CD4-positive, alpha-beta memory T cell (primary cell): ENCODE data around the gene DDX43. TPM values are rescaled to one million over a fixed set of nuclear protein-coding genes. Genes with fewer than 3 reads are reported as not detected.

Source experiments
- CTCF ChIA-PET: fragments of 350-600 bp; sonication (Branson Sonifier 250); formaldehyde crosslinking; loops from one replicate; lab custom pipeline; 2021; ENCODE audit warnings: inconsistent platforms; ENCODE audit not compliant: partially characterized antibody; lab: Charles Lee
- POLR2A ChIA-PET: fragments of 350-600 bp; sonication (Branson Sonifier 250); formaldehyde crosslinking; loops from one replicate; lab custom pipeline; 2021; ENCODE audit not compliant: partially characterized antibody; lab: Charles Lee
- DNase-seq, 5 donors: peaks; one replicate each; pipeline versions ENCODE4 v3.0.0 to v3.0.0-alpha.2; 2020 to 2022; ENCODE audit warnings: mixed read lengths in 1 of 5
- H3K27ac ChIP-seq: one replicate; pipeline ENCODE4 v1.7.0; 2013; ENCODE audit warnings: low read depth, low read length
- H3K27me3 ChIP-seq: 2 replicates; pipeline ENCODE4 v1.7.0; 2013; ENCODE audit warnings: mild to moderate bottlenecking, low read length, moderate library complexity; ENCODE audit not compliant: insufficient read depth
- H3K36me3 ChIP-seq: 2 replicates; pipeline ENCODE4 v1.7.0; 2013; ENCODE audit warnings: mild to moderate bottlenecking, low read length, moderate library complexity; ENCODE audit not compliant: insufficient read depth
- H3K4me1 ChIP-seq: 2 replicates; pipeline ENCODE4 v1.7.0; 2013; ENCODE audit warnings: mild to moderate bottlenecking, low read length, moderate library complexity; ENCODE audit not compliant: insufficient read depth
- H3K4me3 ChIP-seq, 2 donors: one replicate each; pipeline ENCODE4 v1.7.0; 2013; ENCODE audit warnings: low read length in 2 of 2, mild to moderate bottlenecking in 1 of 2
- H3K9me3 ChIP-seq, 2 donors: one replicate each; pipeline ENCODE4 v1.7.0; 2013; ENCODE audit warnings: low read length in 2 of 2, control low read depth in 1 of 2; ENCODE audit not compliant: control insufficient read depth in 1 of 2
- H3K27ac Mint-ChIP-seq, 7 donors: one replicate each; pipeline ENCODE4 v1.8.0; 2020 to 2021; ENCODE audit warnings: mixed read lengths in 7 of 7, mild to moderate bottlenecking in 6 of 7, inconsistent platforms in 3 of 7, moderate library complexity in 3 of 7
- H3K27me3 Mint-ChIP-seq, 2 donors: one replicate each; pipeline ENCODE4 v1.8.0; 2020 to 2021; ENCODE audit warnings: mixed read lengths in 2 of 2
- H3K36me3 Mint-ChIP-seq, 2 donors: one replicate each; pipeline ENCODE4 v1.8.0; 2020 to 2021; ENCODE audit warnings: mixed read lengths in 2 of 2, inconsistent platforms in 1 of 2, mild to moderate bottlenecking in 1 of 2
- H3K4me1 Mint-ChIP-seq, 4 donors: one replicate each; pipeline ENCODE4 v1.8.0; 2020 to 2021; ENCODE audit warnings: mixed read lengths in 4 of 4, mild to moderate bottlenecking in 1 of 4
- H3K4me3 Mint-ChIP-seq, 8 donors: one replicate each; pipeline ENCODE4 v1.8.0; 2020 to 2021; ENCODE audit warnings: mixed read lengths in 8 of 8, mild to moderate bottlenecking in 7 of 8, moderate library complexity in 6 of 8, inconsistent platforms in 3 of 8
- H3K9me3 Mint-ChIP-seq, 8 donors: one replicate each; pipeline ENCODE4 v1.8.0; 2020 to 2021; ENCODE audit warnings: mixed read lengths in 8 of 8, mild to moderate bottlenecking in 5 of 8, inconsistent platforms in 3 of 8, moderate library complexity in 1 of 8
- intact Hi-C: fragments of 100-400 bp; cut with micrococcal nuclease; formaldehyde crosslinking; loops from one replicate; pipeline ENCODE4 v1.15.1; 2023
- polyA plus RNA-seq, 2 donors: library from polyadenylated mRNA; unstranded; fragments of 300-500 nt; fragmentation: Illumina TruSeq; gene quantifications; one replicate each; pipeline ENCODE4 v1.2.3, GENCODE V29; 2021
- total RNA-seq, 2 experiments: library from RNA; stranded (reverse); gene quantifications; one replicate each; pipeline ENCODE4 v1.2.3, GENCODE V29; 2021

Gene DDX43
- total and polyA plus RNA-seq, 4 experiments from 2014 or later = 0.49 to 1.9 (median 0.76) TPM

DNA sequence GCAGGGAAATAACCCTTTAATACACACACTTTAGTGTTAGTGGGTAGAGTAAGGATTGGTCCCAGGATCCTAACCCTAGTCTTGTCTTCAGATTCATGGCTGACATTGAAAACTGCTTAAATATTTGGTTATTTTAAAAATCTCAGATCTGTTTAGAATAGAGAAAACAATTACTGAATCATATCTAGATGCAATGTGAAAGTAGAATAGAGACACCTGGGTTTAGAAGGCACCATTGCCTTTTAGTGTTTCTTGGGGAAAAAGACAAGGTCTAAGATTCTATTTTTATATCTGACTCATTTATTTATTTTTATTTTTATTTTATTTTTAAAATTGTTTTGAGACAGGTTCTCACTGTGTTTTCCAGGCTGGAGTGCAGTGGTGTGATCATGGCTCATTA, 6.0 kb downstream of the DDX43 start:
- CTCF ChIA-PET = no interaction called here

DNA sequence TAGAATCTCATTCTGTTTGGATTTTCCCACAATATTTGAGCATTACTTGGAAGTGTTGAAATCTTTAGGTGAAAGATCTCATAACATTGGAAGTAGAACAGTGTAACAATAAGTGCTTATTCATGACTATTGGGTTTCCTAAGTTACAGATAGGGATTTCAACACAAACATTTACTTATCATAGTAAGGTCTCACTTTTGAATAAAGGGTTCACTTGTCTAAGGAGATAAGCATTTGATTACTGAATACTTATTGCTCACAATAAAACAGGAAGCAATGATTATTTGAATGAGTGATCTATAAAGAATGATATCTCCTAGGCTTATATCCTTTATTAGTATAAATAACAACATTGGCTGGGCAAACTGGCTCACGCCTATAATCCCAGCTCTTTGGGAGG, 14.8 kb downstream of the DDX43 start:
- ChIA-PET POLR2A (no interaction called here), CTCF (no interaction called here)
- Histone ChIP-seq H3K4me3 (no peak overlapping the region), H3K36me3 (no peaks in the 10 kb centered on the region), H3K4me1 (no peaks in the 10 kb centered on the region), H3K27ac (no peak overlapping the region), H3K27me3 (no peaks in the 10 kb centered on the region), H3K9me3 (no peaks in the 10 kb centered on the region)
- Mint-ChIP-seq H3K9me3 (no peaks in the 10 kb centered on the region), H3K4me3 (no peak overlapping the region), H3K27me3 (no peaks in the 10 kb centered on the region), H3K4me1 (peaks cover 0 to 2% (median 0%) of the 10 kb centered on the region in 4 donors), H3K27ac (no peak overlapping the region), H3K36me3 (peaks cover 0 to 4% of the 10 kb centered on the region in 2 donors)
- intact Hi-C loops = no loop called here
- DNase-seq = no peak

More for the DNA sequence above, 6.0 kb downstream of the DDX43 start:
- Histone ChIP-seq H3K4me3 (no peak overlapping the region), H3K4me1 (no peaks in the 10 kb centered on the region), H3K36me3 (no peaks in the 10 kb centered on the region), H3K27ac (no peak overlapping the region), H3K27me3 (no peaks in the 10 kb centered on the region), H3K9me3 (no peaks in the 10 kb centered on the region)
- Mint-ChIP-seq H3K9me3 (no peaks in the 10 kb centered on the region), H3K4me3 (no peak overlapping the region), H3K27me3 (no peaks in the 10 kb centered on the region), H3K27ac (no peak overlapping the region), H3K4me1 (peaks cover 0 to 3% (median 2%) of the 10 kb centered on the region in 4 donors), H3K36me3 (no peaks in the 10 kb centered on the region)
- DNase-seq = no peak
- intact Hi-C loops = no loop called here
- POLR2A ChIA-PET = no interaction called here

DNA sequence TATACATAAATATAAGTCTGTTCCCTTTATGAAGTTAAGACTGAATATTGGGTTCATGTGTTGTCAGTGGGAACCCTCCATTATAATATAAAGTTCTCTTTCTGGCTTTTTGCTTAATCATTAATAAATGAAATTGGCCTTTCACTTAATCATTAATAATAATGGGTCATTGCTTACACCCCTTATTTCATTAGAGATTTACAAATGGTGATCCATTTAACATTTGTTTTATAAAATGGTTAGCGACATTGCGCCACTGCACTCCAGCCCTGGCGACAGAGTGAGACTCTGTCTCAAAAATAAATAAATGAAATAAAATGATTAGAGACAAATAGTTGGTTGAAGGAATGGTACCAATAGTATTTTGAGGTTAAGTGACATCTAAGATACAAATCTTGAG, 18.5 kb downstream of the DDX43 start:
- no peaks in the 10 kb centered on the region for H3K9me3 Mint-ChIP-seq
- H3K4me3 Mint-ChIP-seq = no peak overlapping the region
- Histone ChIP-seq H3K27me3 (no peaks in the 10 kb centered on the region), H3K27ac (no peak overlapping the region), H3K4me3 (no peak overlapping the region), H3K4me1 (peaks cover 2% of the 10 kb centered on the region), H3K9me3 (no peaks in the 10 kb centered on the region), H3K36me3 (no peaks in the 10 kb centered on the region)
- no peak overlapping the region for H3K27ac Mint-ChIP-seq
- DNase-seq = no peak
- H3K27me3 Mint-ChIP-seq = no peaks in the 10 kb centered on the region
- intact Hi-C loops = no loop called here
- ChIA-PET POLR2A (no interaction called here), CTCF (no interaction called here)
- H3K4me1 Mint-ChIP-seq = peaks cover 2 to 6% (median 4%) of the 10 kb centered on the region in 4 donors
- peaks cover 4 to 14% of the 10 kb centered on the region in 2 donors for H3K36me3 Mint-ChIP-seq

DNA sequence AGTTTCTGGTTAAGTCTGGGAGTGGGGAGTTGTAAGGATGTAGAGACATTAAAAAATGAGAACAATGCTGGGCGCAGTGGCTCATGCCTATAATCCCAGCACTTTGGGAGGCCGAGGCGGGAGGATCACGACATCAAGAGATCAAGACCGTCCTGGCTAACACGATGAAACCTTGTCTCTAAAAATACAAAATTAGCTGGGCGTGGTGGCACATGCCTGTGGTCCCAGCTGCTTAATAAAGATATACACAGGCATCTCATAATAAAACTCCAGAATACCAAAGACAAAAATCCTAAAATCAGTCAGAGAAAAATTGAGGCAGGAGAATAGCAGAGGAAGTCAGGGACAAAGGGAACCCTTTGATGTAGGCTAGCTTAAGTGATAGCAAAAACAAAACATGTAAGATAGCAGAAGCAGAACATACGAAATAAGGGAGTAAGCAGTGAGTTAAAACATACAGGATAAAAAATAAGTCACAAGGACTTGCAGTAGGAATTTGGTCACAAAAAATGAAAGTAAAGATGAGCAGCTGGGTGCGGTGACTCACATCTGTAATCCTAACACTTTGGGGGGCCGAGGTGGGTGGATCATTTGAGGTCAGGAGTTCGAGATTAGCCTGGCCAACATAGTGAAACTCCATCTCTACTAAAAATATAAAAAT, 23.6 kb downstream of the DDX43 start:
- intact Hi-C loops = no loop called here
- Histone ChIP-seq H3K27ac (no peak overlapping the region), H3K4me1 (peaks cover 26% of the 10 kb centered on the region), H3K36me3 (no peaks in the 10 kb centered on the region), H3K27me3 (no peaks in the 10 kb centered on the region), H3K4me3 (no peak overlapping the region), H3K9me3 (no peaks in the 10 kb centered on the region)
- H3K27me3 Mint-ChIP-seq = no peaks in the 10 kb centered on the region
- ChIA-PET POLR2A (interaction anchor here (0.7 to 0.8 kb wide), 2 partner anchors 23 to 154 kb away, joined by 3 read pairs; no protein-coding TSS in a partner anchor), CTCF (no interaction called here)
- no peaks in the 10 kb centered on the region for H3K9me3 Mint-ChIP-seq
- H3K36me3 Mint-ChIP-seq = peaks cover 14 to 22% of the 10 kb centered on the region in 2 donors
- peaks cover 21 to 29% (median 22%) of the 10 kb centered on the region in 4 donors for H3K4me1 Mint-ChIP-seq
- no peak for DNase-seq
- peak overlapping the region in 3 of 8 donors; percentile 15 to 61 (median 43) for H3K4me3 Mint-ChIP-seq
- H3K27ac Mint-ChIP-seq = peak overlapping the region; percentile 35 to 90 (median 84)

DNA sequence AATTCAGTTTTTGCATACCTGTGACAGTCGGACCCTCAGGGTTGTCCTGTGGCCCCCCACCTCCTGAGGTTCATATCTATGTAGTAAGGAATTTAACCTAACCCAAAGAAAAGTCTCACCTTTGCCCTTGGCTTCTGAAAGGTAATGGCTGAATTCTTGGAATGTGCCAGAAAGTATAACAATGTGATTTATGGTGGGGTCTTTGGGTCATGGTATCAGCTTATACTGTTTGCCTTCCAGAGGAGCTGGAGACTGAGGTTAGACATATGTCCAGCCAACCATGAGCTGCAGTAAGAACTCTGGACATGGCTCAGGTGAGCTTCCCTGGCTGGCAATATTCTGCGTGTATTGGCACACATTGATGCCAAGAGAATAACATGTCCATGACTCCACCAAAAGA, 26.9 kb downstream of the DDX43 start:
- Histone ChIP-seq H3K36me3 (peaks cover 6% of the 10 kb centered on the region), H3K4me3 (peak overlapping the region in 1 of 2 donors; percentile 45), H3K4me1 (peaks cover 33% of the 10 kb centered on the region), H3K9me3 (no peaks in the 10 kb centered on the region), H3K27ac (peak overlapping the region; percentile 76), H3K27me3 (no peaks in the 10 kb centered on the region)
- Mint-ChIP-seq H3K9me3 (no peaks in the 10 kb centered on the region), H3K27ac (peak overlapping the region; percentile 95 to 99 (median 98)), H3K4me1 (peaks cover 21 to 35% (median 22%) of the 10 kb centered on the region in 4 donors), H3K36me3 (peaks cover 16 to 20% of the 10 kb centered on the region in 2 donors), H3K27me3 (no peaks in the 10 kb centered on the region), H3K4me3 (peak overlapping the region in 7 of 8 donors; percentile 6 to 80 (median 74))
- intact Hi-C loops = no loop called here
- POLR2A ChIA-PET = interaction anchor here (0.6 to 4.4 kb wide), 9 partner anchors 10 to 233 kb away, joined by 3 to 33 read pairs (median 6); partner anchors contain the start of genes CGAS, EEF1A1, MTO1 and SLC17A5
- CTCF ChIA-PET = interaction anchor here (0.7 to 3.0 kb wide), 7 partner anchors 20 to 45 kb away, joined by 3 to 18 read pairs (median 3); partner anchors contain the start of genes CGAS, DDX43 and MTO1
- DNase-seq = no peak

DNA sequence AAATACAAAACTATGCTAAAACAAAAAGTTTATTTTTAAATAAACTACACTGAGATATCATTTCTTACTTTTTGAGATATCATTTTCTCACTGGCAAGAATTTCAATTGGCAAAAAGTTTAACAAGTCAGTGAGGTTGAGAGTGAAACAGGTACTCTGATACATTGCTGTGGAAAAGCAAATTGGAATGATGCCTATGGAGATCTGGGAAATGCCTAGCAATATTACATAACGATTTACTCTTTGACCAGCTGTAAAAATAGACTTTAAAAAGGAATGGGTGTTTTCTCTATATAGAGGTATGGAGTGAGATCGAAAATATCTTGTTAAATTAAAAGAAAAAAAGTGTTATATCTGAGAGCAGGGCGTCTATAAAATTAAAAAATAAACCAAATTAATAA, 40.6 kb downstream of the DDX43 start:
- Mint-ChIP-seq H3K27me3 (no peaks in the 10 kb centered on the region), H3K36me3 (peaks cover 18 to 53% of the 10 kb centered on the region in 2 donors), H3K9me3 (no peaks in the 10 kb centered on the region), H3K4me1 (peaks cover 11 to 27% (median 20%) of the 10 kb centered on the region in 4 donors), H3K27ac (peak overlapping the region in 3 of 7 donors; percentile 22 to 55 (median 37)), H3K4me3 (no peak overlapping the region)
- intact Hi-C loops = no loop called here
- Histone ChIP-seq H3K4me1 (peaks cover 14% of the 10 kb centered on the region), H3K4me3 (no peak overlapping the region), H3K36me3 (peaks cover 22% of the 10 kb centered on the region), H3K27me3 (no peaks in the 10 kb centered on the region), H3K9me3 (no peaks in the 10 kb centered on the region), H3K27ac (no peak overlapping the region)
- no peak for DNase-seq
- ChIA-PET POLR2A (interaction anchor here (0.5 to 2.6 kb wide), 4 partner anchors 9 to 70 kb away, joined by 3 to 8 read pairs (median 4); partner anchors contain the start of genes CGAS and MTO1), CTCF (no interaction called here)

DNA sequence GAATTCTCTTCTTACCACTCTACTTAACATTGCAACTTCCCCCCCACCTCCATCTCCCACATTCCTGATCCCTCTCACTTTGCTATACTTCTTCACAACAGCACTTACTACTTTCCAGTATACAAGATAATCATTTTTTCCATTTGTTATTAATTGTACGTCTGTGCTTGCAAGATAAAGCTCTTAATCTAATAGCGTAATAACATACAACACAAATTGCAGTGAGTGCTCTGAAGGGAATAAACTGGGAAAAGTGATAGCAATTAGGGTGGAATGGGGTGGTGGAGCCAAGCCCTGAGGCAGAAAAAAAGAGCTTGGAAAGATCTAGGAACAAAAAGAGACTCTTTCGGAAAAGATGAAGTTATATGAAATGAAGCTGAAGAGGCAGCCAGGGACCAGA, 48.9 kb downstream of the DDX43 start:
- Histone ChIP-seq H3K36me3 (peaks cover 14% of the 10 kb centered on the region), H3K27ac (no peak overlapping the region), H3K27me3 (no peaks in the 10 kb centered on the region), H3K4me3 (no peak overlapping the region), H3K4me1 (peaks cover 29% of the 10 kb centered on the region), H3K9me3 (no peaks in the 10 kb centered on the region)
- ChIA-PET CTCF (interaction anchor here (0.7 to 1.6 kb wide), 3 partner anchors 9 to 77 kb away, joined by 3 to 6 read pairs (median 3); partner anchors contain the start of gene MTO1), POLR2A (no interaction called here)
- no peak overlapping the region for H3K4me3 Mint-ChIP-seq
- H3K27me3 Mint-ChIP-seq = no peaks in the 10 kb centered on the region
- intact Hi-C loops = no loop called here
- H3K9me3 Mint-ChIP-seq = no peaks in the 10 kb centered on the region
- no peak for DNase-seq
- peak overlapping the region in 3 of 7 donors; percentile 2 to 75 (median 73) for H3K27ac Mint-ChIP-seq
- H3K36me3 Mint-ChIP-seq = peaks cover 33 to 52% of the 10 kb centered on the region in 2 donors
- H3K4me1 Mint-ChIP-seq = peaks cover 27 to 51% (median 37%) of the 10 kb centered on the region in 4 donors
